Measurements from ENCODE around the gene PDE4D.
A peak's percentile ranks its signal among the peaks of the same experiment; 100 is the strongest.

PDE4D gene

DNA sequence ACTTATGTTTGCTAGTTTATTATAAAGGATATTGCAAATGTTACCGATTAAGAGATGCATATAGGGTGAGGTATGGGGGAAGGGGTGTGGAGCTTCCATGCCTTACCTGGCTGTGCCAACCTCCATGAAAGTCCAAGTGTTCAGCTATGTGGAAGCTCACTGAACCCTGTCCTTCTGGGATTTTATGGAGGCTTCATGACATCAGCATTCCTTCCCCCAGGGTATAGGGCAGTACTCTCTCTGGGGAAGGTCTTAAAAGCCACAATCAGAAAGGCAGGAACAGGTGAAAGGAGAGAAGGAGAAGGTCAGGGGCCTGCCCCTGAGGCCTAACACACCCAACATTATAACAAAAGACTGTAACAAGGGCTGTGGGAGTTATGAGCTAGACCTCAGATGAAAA lies 592.6 kb downstream of the PDE4D start:
- H3K4me1 Mint-ChIP-seq, result peaks cover 3% of the 10 kb centered on the region
- DNase-seq, result no peak
- H3K36me3 Mint-ChIP-seq, result no peaks in the 10 kb centered on the region
- CTCF ChIA-PET, result no interaction called here
- H3K4me3 Mint-ChIP-seq, result no peak overlapping the region
- no peak overlapping the region for H3K27ac Mint-ChIP-seq
- H3K27me3 Mint-ChIP-seq, result no peaks in the 10 kb centered on the region
- no peaks in the 10 kb centered on the region for H3K9me3 Mint-ChIP-seq

DNA sequence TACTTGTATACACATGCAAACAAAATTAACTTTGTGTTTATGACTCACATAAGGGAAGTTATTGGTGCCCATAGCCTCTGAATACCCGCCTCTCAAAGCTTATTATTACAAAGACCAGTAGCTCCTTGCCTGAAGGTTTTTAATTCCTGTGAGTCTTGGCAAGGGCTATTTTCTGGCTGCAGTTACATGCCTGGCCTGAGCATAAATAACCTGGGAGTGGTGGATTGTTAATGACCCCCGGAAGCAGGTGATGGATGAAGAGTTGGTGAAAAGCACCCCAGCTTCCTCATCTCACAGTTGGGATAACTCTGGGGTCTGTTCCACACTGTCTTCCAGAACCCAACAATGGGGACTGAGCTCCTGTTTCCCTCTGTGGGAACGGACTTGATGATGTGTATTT lies 594.5 kb downstream of the PDE4D start:
- Mint-ChIP-seq H3K36me3 (no peaks in the 10 kb centered on the region), H3K4me3 (no peak overlapping the region), H3K27ac (no peak overlapping the region), H3K9me3 (no peaks in the 10 kb centered on the region), H3K27me3 (no peaks in the 10 kb centered on the region), H3K4me1 (peaks cover 3% of the 10 kb centered on the region)
- no peak for DNase-seq
- CTCF ChIA-PET, result interaction anchor here (0.8 to 1.1 kb wide), 2 partner anchors 15 to 206 kb away, joined by 3 to 4 read pairs; no protein-coding TSS in a partner anchor

DNA sequence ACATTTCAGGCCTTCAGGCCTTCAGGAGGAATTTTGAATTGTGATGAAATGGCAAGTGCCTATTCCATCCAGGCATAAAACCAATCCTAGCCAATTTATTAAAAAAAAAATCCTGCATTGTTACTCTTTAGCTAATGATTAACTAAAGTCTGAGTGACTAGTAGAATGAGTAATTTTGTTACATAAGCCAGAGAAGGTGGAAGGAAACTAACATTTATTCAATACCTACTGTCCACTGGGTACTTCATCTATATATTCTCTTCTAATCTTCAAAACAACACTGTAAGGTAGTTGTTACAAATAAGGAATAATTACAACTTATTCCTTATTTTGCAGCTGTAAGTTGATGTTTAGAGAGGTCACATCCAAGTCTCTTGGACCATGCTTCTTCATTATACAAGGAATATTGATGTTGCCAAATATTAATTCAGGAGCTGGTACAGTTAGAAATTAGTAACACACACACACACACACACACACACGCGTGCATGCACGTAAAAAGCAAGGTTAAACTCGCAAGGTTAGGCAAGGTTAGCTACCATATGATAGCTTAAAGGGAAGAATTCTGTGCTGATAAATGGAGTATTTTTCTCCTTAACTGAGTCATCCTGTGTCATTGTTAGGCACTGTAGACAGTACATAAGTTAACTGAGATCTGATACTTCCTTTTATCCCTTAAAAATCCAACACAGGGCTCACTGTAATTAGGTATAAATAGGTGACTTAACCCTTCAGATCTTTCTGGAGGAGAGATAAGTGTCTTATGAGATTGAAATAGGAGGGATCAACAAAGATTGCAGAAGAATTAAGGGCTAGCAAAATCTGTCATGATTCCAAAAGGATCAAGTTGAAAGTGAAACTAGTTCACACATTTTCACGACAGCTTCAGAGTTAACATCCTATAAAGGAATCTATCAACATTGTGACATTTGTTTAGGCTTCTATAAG lies 596.9 kb downstream of the PDE4D start:
- no peak for DNase-seq
- H3K36me3 Mint-ChIP-seq, result no peaks in the 10 kb centered on the region

DNA sequence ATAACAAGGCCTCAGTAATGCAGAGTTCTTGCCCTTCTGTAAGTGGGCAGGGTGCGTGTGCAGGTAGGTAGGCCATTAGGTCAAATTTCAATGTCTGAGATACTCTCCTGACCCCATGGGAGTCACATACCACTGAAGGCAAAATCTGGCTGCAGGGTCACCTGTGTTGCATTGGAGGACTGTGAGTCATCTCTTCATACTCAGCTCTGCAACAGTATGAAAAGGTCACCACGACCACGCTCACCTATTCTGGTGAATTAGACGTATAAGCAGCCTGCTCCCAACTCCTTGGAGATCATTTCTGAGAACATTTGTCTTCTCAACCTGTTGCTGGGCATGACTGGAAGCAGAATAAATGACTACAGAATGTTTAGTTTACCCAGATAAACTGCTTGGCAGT lies 599.8 kb downstream of the PDE4D start:
- peaks cover 3% of the 10 kb centered on the region for H3K4me1 Mint-ChIP-seq
- H3K36me3 Mint-ChIP-seq, result no peaks in the 10 kb centered on the region
- no peak overlapping the region for H3K27ac Mint-ChIP-seq
- no peaks in the 10 kb centered on the region for H3K9me3 Mint-ChIP-seq
- no peak for DNase-seq
- CTCF ChIA-PET, result no interaction called here
- no peaks in the 10 kb centered on the region for H3K27me3 Mint-ChIP-seq
- H3K4me3 Mint-ChIP-seq, result no peak overlapping the region

More for the DNA sequence above, 596.9 kb downstream of the PDE4D start:
- Mint-ChIP-seq H3K4me3 (peak overlapping the region; percentile 18), H3K4me1 (peaks cover 3% of the 10 kb centered on the region), H3K27ac (no peak overlapping the region), H3K9me3 (no peaks in the 10 kb centered on the region), H3K27me3 (no peaks in the 10 kb centered on the region)
- CTCF ChIA-PET, result no interaction called here

DNA sequence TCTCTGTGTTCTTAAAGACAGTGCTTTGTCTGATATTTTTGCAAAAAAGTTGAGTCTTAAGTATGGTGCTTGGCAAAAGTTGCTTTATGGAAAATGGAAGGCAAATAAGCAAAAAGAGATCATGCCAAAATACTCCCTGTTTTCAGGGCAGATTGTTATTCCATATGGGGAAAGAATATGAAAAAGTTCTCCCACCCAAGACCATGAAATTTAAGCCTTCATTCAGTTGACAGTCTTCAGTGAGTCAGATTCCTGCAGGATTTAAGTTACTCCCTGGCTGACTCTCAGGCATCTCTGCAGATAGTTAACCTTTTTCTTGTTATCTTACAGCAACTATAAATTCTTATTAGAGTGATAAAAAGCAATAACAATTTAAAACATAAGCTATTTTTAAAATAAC lies 601.6 kb downstream of the PDE4D start:
- Mint-ChIP-seq H3K4me3 (no peak overlapping the region), H3K27me3 (peaks cover 15% of the 10 kb centered on the region), H3K36me3 (no peaks in the 10 kb centered on the region), H3K4me1 (peaks cover 2% of the 10 kb centered on the region), H3K9me3 (no peaks in the 10 kb centered on the region), H3K27ac (no peak overlapping the region)
- DNase-seq, result no peak
- CTCF ChIA-PET, result no interaction called here

DNA sequence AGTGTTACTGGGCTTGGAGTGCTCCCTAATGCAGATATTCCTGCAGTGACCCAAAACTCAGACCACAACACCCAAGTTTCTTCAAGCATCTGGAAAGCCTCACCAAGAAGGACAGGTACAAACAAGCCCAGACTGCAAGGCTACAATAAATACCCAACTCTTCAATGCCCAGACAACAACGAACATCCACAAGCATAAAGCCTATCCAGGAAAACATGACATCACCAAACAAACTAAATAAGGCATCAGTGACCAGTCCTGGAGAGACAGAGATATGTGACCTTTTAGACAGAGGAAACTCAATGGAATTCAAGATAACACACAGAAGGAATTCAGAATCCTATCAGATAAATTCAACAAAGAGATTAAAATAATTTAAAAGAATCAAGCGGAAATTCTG lies 605.6 kb downstream of the PDE4D start:
- DNase-seq, result no peak
- Mint-ChIP-seq H3K9me3 (no peaks in the 10 kb centered on the region), H3K27me3 (peaks cover 17% of the 10 kb centered on the region), H3K4me1 (no peaks in the 10 kb centered on the region), H3K27ac (no peak overlapping the region), H3K4me3 (no peak overlapping the region), H3K36me3 (no peaks in the 10 kb centered on the region)
- CTCF ChIA-PET, result no interaction called here

DNA sequence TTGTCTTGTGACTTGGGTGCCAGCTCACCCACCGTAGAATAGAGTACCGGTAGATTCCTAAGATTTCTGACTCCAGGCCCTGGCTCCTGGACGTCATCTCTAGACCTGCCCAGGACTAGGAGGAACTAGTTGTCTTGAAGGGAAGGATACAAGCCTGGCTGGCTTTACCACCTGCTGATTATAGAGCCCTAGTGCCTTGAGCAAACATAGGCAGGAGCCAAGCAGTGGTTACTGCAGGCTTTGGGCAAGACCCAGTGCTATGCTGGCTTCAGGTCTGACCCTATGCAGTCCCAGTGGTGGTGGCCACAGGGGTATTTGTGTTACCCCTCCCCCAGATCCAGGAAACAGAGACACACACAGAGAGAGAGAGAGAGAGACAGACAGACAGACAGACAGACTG lies 606.2 kb downstream of the PDE4D start:
- no peak overlapping the region for H3K4me3 Mint-ChIP-seq
- no peaks in the 10 kb centered on the region for H3K36me3 Mint-ChIP-seq
- no peak for DNase-seq
- H3K27ac Mint-ChIP-seq, result no peak overlapping the region
- peaks cover 17% of the 10 kb centered on the region for H3K27me3 Mint-ChIP-seq
- CTCF ChIA-PET, result no interaction called here
- no peaks in the 10 kb centered on the region for H3K9me3 Mint-ChIP-seq
- H3K4me1 Mint-ChIP-seq, result no peaks in the 10 kb centered on the region

DNA sequence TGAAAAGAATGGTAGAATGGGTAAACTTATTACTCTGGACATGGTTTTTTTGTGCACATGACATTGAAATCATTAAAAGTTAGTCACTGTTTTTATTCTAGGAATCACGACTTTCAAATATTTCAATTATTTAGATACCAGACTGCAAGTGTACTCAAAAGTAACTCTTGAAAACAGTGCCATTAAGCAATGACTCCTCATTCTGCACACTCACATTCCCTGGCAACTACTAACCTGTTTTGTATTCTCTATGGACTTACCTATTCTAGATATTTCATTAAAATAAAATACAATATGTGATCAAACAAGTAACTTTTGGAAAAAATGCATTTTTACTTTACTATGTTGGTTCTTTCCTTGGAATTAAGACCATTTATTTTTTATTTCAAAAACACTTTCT lies 607.0 kb downstream of the PDE4D start:
- no peaks in the 10 kb centered on the region for H3K9me3 Mint-ChIP-seq
- DNase-seq, result no peak
- H3K4me3 Mint-ChIP-seq, result no peak overlapping the region
- H3K27me3 Mint-ChIP-seq, result peaks cover 17% of the 10 kb centered on the region
- H3K4me1 Mint-ChIP-seq, result no peaks in the 10 kb centered on the region
- CTCF ChIA-PET, result no interaction called here
- H3K36me3 Mint-ChIP-seq, result no peaks in the 10 kb centered on the region
- no peak overlapping the region for H3K27ac Mint-ChIP-seq

DNA sequence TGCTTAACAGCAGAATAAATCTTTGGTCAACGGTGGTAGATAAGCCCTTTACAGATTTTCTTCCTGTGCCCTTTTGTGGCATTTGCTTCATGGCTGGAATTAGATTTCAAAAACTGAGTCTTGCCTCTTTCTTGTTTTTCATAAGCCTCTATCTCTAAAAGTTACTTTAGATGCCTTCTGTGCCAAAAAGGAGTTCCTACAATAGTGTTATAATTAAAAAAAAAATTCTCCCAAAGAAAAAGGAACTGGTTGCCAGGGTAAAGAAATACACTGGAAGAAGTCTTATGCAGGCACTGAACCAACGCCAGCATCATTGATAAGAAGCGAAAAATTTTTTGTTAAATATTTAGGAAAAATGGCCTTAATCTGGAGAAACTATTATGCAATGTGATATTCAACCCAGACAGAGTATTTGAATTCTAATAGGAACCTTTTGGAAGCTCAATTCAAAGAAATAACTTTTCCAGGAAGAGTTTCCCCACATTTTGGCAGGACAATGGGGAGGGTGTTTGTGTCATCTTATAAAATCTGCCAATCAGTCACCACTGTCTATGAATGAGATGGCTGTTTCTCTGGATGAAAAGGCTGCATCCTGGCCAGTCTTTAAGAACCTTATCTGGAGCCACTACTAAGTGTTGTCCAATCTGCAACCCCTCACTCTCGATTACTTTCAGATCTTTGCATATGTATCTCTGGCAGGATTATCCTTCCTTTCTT lies 608.1 kb downstream of the PDE4D start:
- Mint-ChIP-seq H3K9me3 (no peaks in the 10 kb centered on the region), H3K4me1 (no peaks in the 10 kb centered on the region), H3K36me3 (no peaks in the 10 kb centered on the region), H3K27ac (no peak overlapping the region), H3K27me3 (peaks cover 17% of the 10 kb centered on the region), H3K4me3 (no peak overlapping the region)
- DNase-seq, result no peak
- CTCF ChIA-PET, result no interaction called here

DNA sequence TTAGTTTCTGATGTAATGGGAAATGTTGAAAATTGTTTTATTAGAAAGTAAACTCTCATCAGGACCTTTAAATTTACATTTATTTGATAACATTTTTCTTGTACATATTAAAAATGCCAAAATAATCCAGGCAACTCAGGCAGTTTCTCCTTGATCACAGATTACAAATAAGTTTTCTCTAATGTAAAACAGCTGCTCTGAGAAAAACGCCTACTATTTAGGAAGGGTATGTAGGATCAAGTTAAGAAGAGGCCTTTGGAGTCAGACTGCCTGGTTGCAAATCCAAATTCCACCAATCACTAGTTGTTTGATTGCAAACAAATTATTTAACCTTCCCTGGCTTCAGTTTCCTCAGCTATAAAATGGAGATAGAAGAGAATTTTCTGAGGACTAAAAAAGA lies 610.8 kb downstream of the PDE4D start:
- Mint-ChIP-seq H3K9me3 (no peaks in the 10 kb centered on the region), H3K4me1 (no peaks in the 10 kb centered on the region), H3K36me3 (no peaks in the 10 kb centered on the region), H3K4me3 (no peak overlapping the region), H3K27ac (no peak overlapping the region), H3K27me3 (peaks cover 10% of the 10 kb centered on the region)
- no peak for DNase-seq
- CTCF ChIA-PET, result no interaction called here

DNA sequence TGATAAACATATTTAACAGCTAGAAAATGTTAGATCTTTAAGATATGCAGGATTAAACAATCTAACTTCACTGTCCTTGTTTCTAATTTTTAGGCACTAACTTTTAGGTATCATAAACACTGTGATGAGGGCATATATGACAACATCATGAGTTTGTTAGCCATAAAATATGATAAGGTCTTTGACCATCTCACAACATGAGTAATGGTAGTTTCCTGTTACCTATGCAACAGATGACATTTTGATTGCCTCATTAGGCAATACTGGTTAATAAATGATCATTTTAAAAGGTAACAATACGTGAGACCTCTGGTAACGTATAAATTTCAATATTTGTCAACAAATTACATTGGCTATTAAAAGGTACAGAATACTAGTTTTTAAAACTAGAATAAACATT lies 613.5 kb downstream of the PDE4D start:
- Mint-ChIP-seq H3K27ac (no peak overlapping the region), H3K9me3 (no peaks in the 10 kb centered on the region), H3K27me3 (peaks cover 16% of the 10 kb centered on the region), H3K4me1 (peaks cover 10% of the 10 kb centered on the region), H3K4me3 (no peak overlapping the region), H3K36me3 (no peaks in the 10 kb centered on the region)
- DNase-seq, result no peak
- CTCF ChIA-PET, result no interaction called here

DNA sequence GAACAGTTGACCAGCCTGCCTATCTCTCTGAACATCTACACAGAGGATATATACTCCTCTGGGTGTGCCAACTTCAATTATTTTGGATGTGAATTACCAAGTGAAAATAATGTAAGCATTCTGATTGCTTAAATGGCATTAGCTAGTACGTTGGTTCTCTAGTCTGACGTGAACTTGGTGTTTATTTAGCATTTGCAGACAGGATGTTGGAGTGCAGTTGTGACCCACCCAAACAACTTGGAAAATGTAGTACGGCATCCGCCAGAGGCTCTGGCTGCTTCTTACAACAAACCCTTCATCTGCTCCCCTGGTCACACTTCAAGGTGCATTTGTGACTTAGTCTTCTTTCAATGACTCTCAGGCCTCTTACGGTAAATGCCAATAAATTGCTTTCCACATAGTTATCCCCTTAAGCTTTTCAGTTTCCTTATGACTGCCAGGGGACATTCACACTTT lies 616.6 kb downstream of the PDE4D start:
- CTCF ChIA-PET, result no interaction called here
- peaks cover 11% of the 10 kb centered on the region for H3K4me1 Mint-ChIP-seq

DNA sequence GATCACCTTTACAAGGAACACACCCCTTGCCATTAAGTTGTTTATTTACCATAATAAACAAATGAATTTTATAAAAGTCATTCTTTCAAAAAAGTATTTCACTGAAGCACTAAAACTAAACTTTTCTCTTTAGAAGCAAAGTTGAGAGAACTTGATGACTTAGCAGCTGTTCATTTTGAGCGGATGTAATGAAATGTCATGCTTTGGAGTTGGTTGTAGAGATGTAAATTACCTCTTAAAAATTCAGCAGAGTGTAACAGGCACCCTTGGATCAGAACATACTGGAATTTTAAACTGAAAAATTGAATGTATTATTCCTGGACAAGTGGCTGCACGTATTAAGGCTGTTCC lies 617.2 kb downstream of the PDE4D start:
- no peaks in the 10 kb centered on the region for H3K9me3 Mint-ChIP-seq
- no peak for DNase-seq
- CTCF ChIA-PET, result no interaction called here
- H3K4me3 Mint-ChIP-seq, result no peak overlapping the region
- peaks cover 11% of the 10 kb centered on the region for H3K4me1 Mint-ChIP-seq
- peaks cover 17% of the 10 kb centered on the region for H3K27me3 Mint-ChIP-seq
- no peak overlapping the region for H3K27ac Mint-ChIP-seq
- H3K36me3 Mint-ChIP-seq, result no peaks in the 10 kb centered on the region

More for the DNA sequence above, 616.6 kb downstream of the PDE4D start:
- Mint-ChIP-seq H3K4me3 (no peak overlapping the region), H3K27me3 (peaks cover 17% of the 10 kb centered on the region), H3K36me3 (no peaks in the 10 kb centered on the region), H3K27ac (no peak overlapping the region), H3K9me3 (no peaks in the 10 kb centered on the region)
- no peak for DNase-seq

DNA sequence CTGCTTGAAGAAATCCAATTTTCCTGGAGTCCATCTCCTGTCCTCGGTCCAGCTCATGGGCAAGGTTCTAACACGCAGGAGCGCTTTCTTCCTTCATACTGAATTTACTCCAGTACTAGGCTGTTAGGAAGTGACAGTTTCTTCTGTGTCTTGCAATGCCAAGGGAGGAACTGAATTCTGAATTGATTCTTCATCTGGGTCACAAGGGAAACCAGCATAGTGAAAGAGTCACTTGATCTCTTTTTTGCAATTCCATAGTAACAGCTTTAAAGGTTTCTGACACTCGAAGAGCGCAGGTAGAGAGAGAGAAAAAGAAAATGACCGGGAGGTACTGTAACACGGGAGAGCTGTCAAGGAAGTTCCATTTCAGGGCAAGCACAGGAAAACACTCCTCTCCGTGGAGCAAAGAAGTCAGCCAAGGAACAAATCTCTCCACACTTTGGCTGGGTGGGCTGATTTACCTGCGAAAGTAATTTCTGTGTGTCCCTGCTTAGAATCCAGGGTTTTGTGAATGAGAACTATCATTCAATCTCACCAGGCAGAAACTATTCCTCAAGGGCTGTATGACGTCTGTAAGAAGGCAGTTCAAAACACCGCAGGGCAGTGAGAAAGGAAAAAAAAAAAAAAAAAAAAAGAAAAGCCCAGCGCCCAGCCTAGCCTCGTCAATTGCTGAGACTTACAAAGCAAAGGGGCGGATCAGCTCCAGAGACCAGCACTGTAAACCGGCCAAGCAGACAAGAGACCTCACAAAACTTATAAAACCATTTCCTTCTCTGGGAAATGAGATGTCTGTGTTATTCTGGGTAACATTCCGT lies 617.8 kb downstream of the PDE4D start:
- CTCF ChIA-PET, result no interaction called here
- H3K27ac Mint-ChIP-seq, result no peak overlapping the region
- H3K36me3 Mint-ChIP-seq, result no peaks in the 10 kb centered on the region
- no peaks in the 10 kb centered on the region for H3K9me3 Mint-ChIP-seq
- peaks cover 11% of the 10 kb centered on the region for H3K4me1 Mint-ChIP-seq
- H3K27me3 Mint-ChIP-seq, result peaks cover 17% of the 10 kb centered on the region
- DNase-seq, result no peak
- H3K4me3 Mint-ChIP-seq, result peak overlapping the region; percentile 36

Measured in activated naive CD4-positive, alpha-beta T cell treated with anti-CD3 and anti-CD28 coated beads, Interleukin-2, amount 10 ng/mL, durations not matched to agents 7 days and 5 days (primary cell).